Parathyroid adenoma (tissue), 2 donors: ENCODE measurements around the gene CTDSPL.

ENCODE experiments used
- H2AFZ ChIP-seq: fragments of 300-600 bp; sonication (generic); one replicate; pipeline ENCODE4 v1.7.0; 2017; ENCODE audit warnings: antibody characterized with exemption, mild to moderate bottlenecking
- H3K27ac ChIP-seq: fragments of 300-600 bp; sonication (generic); one replicate; pipeline ENCODE4 v1.7.0; 2017
- H3K27me3 ChIP-seq: fragments of 300-600 bp; sonication (generic); one replicate; pipeline ENCODE4 v1.7.0; 2017; ENCODE audit warnings: low read length; ENCODE audit not compliant: control insufficient read depth, insufficient read depth
- H3K36me3 ChIP-seq: fragments of 300-600 bp; sonication (generic); one replicate; pipeline ENCODE4 v1.7.0; 2017; ENCODE audit warnings: low read length; ENCODE audit not compliant: control insufficient read depth, insufficient read depth
- H3K4me1 ChIP-seq: fragments of 300-600 bp; sonication (generic); one replicate; pipeline ENCODE4 v1.7.0; 2017; ENCODE audit warnings: control low read depth
- H3K4me2 ChIP-seq: fragments of 300-600 bp; sonication (generic); one replicate; pipeline ENCODE4 v1.7.0; 2017; ENCODE audit warnings: low read length
- H3K4me3 ChIP-seq: fragments of 300-600 bp; sonication (generic); one replicate; pipeline ENCODE4 v1.7.0; 2017; ENCODE audit warnings: low read depth, low read length
- H3K79me2 ChIP-seq: fragments of 300-600 bp; sonication (generic); one replicate; pipeline ENCODE4 v1.7.0; 2017; ENCODE audit warnings: control low read depth
- H3K9ac ChIP-seq: fragments of 300-600 bp; sonication (generic); one replicate; pipeline ENCODE4 v1.7.0; 2017; ENCODE audit warnings: mild to moderate bottlenecking
- H3K9me3 ChIP-seq: fragments of 300-600 bp; sonication (generic); one replicate; pipeline ENCODE4 v1.7.0; 2017; ENCODE audit warnings: low read length; ENCODE audit not compliant: control insufficient read depth
- CTCF ChIP-seq: fragments of 300-600 bp; sonication (generic); IDR thresholded peaks from one replicate; pipeline ENCODE4 v1.7.0; 2017; ENCODE audit warnings: antibody characterized with exemption, mild to moderate bottlenecking
- donor health status: primary hyperparathyroidism.

Gene CTDSPL

DNA sequence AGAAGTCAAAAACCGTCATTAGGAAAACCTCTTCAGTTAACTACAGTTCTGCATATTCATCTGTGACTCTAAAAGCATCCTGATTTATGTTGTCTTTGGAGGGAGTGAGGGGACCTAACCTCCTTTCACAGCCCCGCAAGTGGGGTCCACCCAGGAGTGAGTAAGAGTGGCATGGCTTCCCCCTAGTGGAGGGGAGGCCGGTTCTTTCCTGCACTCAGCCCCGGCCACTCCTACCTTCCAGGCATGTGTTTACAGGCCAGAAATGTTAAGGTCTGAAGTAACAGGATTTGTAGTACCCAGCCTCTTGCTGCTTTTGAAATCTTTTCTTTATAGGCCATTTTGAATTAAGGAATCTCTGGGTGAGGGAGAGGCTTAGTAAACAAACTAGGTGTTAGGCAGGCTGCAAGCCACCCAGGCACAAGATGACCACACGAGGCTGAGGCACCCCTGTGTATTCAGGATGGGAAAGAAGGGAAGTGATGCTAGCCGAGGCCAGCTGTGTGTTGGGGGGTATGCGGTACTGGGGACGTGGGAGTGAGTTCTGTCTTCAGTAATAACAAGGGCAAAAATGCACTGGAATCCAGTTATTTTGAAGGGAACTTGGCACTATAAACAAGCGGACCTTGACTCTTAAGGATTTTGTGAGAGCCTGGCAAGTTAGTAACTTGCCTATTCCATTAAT, 50.5 kb downstream of the CTDSPL start:
- no peak for TF ChIP-seq CTCF

GRCh38 chr3:37913522-37913921, 51.8 kb downstream of the CTDSPL start:
- H3K27ac ChIP-seq, result no peak overlapping the region
- H3K4me3 ChIP-seq, result no peak overlapping the region

More for the DNA sequence above, 50.5 kb downstream of the CTDSPL start:
- H3K27ac ChIP-seq, result no peak overlapping the region
- no peaks in the 10 kb centered on the region for H3K27me3 ChIP-seq
- H3K9me3 ChIP-seq, result no peaks in the 10 kb centered on the region
- H3K4me2 ChIP-seq, result no peak overlapping the region
- no peak overlapping the region for H2AFZ ChIP-seq
- H3K79me2 ChIP-seq, result peaks cover 25% of the 10 kb centered on the region
- no peaks in the 10 kb centered on the region for H3K36me3 ChIP-seq
- no peak overlapping the region for H3K4me3 ChIP-seq
- no peak overlapping the region for H3K9ac ChIP-seq
- no peaks in the 10 kb centered on the region for H3K4me1 ChIP-seq

DNA sequence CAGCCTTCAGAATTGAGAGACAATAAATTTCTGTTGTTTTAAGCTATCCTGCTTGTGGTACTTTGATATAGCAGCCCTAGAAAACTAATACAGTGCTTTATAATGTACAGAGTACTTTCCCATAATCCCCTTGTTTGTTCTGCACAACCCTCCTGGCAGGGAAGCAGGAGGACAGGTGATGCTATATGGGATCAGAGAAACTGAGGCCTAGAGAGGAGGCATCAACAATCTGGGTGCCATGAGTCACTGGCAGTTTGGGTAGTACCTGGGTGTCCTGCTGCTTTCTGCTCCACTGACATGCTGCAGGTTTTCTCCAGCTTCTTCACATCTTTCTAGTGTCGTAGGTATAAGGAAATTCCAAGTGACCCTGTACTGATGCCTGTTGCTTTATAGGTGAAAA, 55.0 kb downstream of the CTDSPL start:
- Histone ChIP-seq H3K27ac (no peak overlapping the region), H2AFZ (no peak overlapping the region), H3K4me1 (no peaks in the 10 kb centered on the region), H3K79me2 (peaks cover 13% of the 10 kb centered on the region), H3K27me3 (no peaks in the 10 kb centered on the region), H3K9ac (no peak overlapping the region), H3K9me3 (no peaks in the 10 kb centered on the region), H3K36me3 (no peaks in the 10 kb centered on the region), H3K4me3 (no peak overlapping the region), H3K4me2 (no peak overlapping the region)
- no peak for TF ChIP-seq CTCF

More at GRCh38 chr3:37913522-37913921, 51.8 kb downstream of the CTDSPL start:
- Histone ChIP-seq H3K4me1 (no peaks in the 10 kb centered on the region), H2AFZ (no peak overlapping the region), H3K36me3 (no peaks in the 10 kb centered on the region), H3K4me2 (no peak overlapping the region), H3K79me2 (peaks cover 23% of the 10 kb centered on the region), H3K9me3 (no peaks in the 10 kb centered on the region), H3K27me3 (no peaks in the 10 kb centered on the region), H3K9ac (no peak overlapping the region)
- no peak for TF ChIP-seq CTCF

DNA sequence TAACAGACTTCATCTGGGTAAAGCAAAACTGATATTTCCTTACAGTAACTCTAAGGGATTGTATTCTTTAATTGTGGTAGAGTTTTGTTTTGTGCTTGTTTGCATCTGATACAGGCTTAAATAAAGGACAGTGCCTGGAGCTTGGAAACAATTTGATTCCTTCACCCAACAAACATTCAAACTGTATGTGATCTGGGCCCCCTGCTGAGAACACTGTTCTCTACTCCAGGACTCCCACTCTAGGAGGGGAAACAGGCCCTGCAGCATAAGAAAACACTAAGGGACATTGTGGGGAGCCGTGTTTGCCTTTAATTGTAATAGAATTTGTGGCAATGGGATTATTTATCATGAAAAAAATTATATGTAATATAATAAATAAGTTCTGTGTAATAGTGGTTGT, 56.9 kb downstream of the CTDSPL start:
- Histone ChIP-seq H3K27me3 (no peaks in the 10 kb centered on the region), H3K27ac (no peak overlapping the region), H3K9ac (no peak overlapping the region), H2AFZ (no peak overlapping the region), H3K4me1 (peaks cover 6% of the 10 kb centered on the region), H3K9me3 (no peaks in the 10 kb centered on the region), H3K36me3 (no peaks in the 10 kb centered on the region), H3K4me3 (no peak overlapping the region), H3K4me2 (no peak overlapping the region), H3K79me2 (peaks cover 7% of the 10 kb centered on the region)
- TF ChIP-seq CTCF, result no peak

GRCh38 chr3:37920156-37920699, 58.5 kb downstream of the CTDSPL start:
- TF ChIP-seq CTCF, result no peak
- H2AFZ ChIP-seq, result no peak overlapping the region
- no peaks in the 10 kb centered on the region for H3K36me3 ChIP-seq
- no peak overlapping the region for H3K4me2 ChIP-seq
- no peaks in the 10 kb centered on the region for H3K27me3 ChIP-seq
- no peak overlapping the region for H3K27ac ChIP-seq
- H3K9ac ChIP-seq, result no peak overlapping the region
- H3K79me2 ChIP-seq, result peaks cover 7% of the 10 kb centered on the region
- H3K4me3 ChIP-seq, result no peak overlapping the region
- H3K9me3 ChIP-seq, result no peaks in the 10 kb centered on the region
- peaks cover 6% of the 10 kb centered on the region for H3K4me1 ChIP-seq
